ENCODE data around the gene MALSU1. TPM values are rescaled to one million over a fixed set of nuclear protein-coding genes. Genes with fewer than 3 reads are reported as not detected.

The MALSU1 gene
- total and polyA plus RNA-seq, 3 donors from 2014 or later, result 51.8 to 74.9 (median 63.8) TPM

DNA sequence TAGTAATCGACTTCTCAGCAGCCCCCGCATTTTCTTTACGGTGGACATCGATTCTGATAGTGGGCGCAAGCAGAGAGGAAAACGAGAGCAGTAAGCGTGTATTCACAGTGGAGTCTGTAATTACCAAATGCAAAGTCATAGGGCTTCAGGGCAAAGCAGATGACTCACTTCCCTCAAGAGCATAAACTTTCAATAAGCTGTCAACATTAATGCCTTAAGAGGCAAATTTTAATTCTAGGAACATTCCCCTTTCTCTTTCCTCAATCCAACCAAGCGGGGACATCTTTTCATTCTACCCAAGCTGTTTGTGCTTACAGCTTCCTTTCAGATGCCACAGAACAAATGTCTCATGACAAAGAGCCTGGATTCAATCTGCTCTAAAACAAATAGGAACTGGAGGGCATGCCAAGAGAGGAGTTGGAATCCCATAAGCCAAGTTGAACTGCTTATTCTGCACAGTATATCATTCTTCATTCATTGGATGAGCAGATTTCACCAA lies 48.6 kb downstream of the MALSU1 start:
- Histone ChIP-seq H3K4me3 (no peak overlapping the region), H3K36me3 (ENCODE audit: low read depth, missing control alignments) (no peaks in the 10 kb centered on the region), H3K27ac (no peak overlapping the region), H3K27me3 (no peaks in the 10 kb centered on the region), H3K4me1 (no peaks in the 10 kb centered on the region), H3K9me3 (no peaks in the 10 kb centered on the region)
- DNase-seq, result no peak
- no peak for TF ChIP-seq POLR2A (IDR thresholded peaks at IDR 0.05)
- TF ChIP-seq, protein P1, sequence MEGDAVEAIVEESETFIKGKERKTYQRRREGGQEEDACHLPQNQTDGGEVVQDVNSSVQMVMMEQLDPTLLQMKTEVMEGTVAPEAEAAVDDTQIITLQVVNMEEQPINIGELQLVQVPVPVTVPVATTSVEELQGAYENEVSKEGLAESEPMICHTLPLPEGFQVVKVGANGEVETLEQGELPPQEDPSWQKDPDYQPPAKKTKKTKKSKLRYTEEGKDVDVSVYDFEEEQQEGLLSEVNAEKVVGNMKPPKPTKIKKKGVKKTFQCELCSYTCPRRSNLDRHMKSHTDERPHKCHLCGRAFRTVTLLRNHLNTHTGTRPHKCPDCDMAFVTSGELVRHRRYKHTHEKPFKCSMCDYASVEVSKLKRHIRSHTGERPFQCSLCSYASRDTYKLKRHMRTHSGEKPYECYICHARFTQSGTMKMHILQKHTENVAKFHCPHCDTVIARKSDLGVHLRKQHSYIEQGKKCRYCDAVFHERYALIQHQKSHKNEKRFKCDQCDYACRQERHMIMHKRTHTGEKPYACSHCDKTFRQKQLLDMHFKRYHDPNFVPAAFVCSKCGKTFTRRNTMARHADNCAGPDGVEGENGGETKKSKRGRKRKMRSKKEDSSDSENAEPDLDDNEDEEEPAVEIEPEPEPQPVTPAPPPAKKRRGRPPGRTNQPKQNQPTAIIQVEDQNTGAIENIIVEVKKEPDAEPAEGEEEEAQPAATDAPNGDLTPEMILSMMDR (IDR thresholded peaks at IDR 0.05), result no peak
- 85 to 92% methylated on average over 8 of the region's 8 CpGs for WGBS, 2 donors
- intact Hi-C loops (cut with DNase I; ENCODE audit: low total_unique reads), result no loop called here

- H3K4me3 ChIP-seq, result no peak overlapping the region
- no peaks in the 10 kb centered on the region for H3K9me3 ChIP-seq
- TF ChIP-seq, protein P1 (IDR thresholded peaks at IDR 0.05), result no peak
- no peak for TF ChIP-seq POLR2A (IDR thresholded peaks at IDR 0.05)
- H3K4me1 ChIP-seq, result no peaks in the 10 kb centered on the region
- no peak for DNase-seq
- H3K27ac ChIP-seq, result no peak overlapping the region
- 67 to 73% methylated on average over 7 of the region's 7 CpGs for WGBS, 2 donors
- H3K27me3 ChIP-seq, result no peaks in the 10 kb centered on the region
- intact Hi-C loops (cut with DNase I; ENCODE audit: low total_unique reads), result no loop called here
- no peaks in the 10 kb centered on the region for H3K36me3 ChIP-seq (ENCODE audit: low read depth, missing control alignments)
These were observed 50.5 kb downstream of the MALSU1 start for GRCh38 chr7:23349484-23350157.

- TF ChIP-seq, protein P1 (IDR thresholded peaks at IDR 0.05), result no peak
- no peak for TF ChIP-seq POLR2A (IDR thresholded peaks at IDR 0.05)
- Histone ChIP-seq H3K9me3 (no peaks in the 10 kb centered on the region), H3K4me3 (no peak overlapping the region), H3K27me3 (no peaks in the 10 kb centered on the region), H3K36me3 (ENCODE audit: low read depth, missing control alignments) (no peaks in the 10 kb centered on the region), H3K4me1 (no peaks in the 10 kb centered on the region), H3K27ac (no peak overlapping the region)
- DNase-seq, result no peak
- 85 to 86% methylated on average over 2 of the region's 2 CpGs for WGBS, 2 donors
- intact Hi-C loops (cut with DNase I; ENCODE audit: low total_unique reads), result no loop called here
These were observed 51.3 kb downstream of the MALSU1 start for GRCh38 chr7:23350466-23350865.

DNA sequence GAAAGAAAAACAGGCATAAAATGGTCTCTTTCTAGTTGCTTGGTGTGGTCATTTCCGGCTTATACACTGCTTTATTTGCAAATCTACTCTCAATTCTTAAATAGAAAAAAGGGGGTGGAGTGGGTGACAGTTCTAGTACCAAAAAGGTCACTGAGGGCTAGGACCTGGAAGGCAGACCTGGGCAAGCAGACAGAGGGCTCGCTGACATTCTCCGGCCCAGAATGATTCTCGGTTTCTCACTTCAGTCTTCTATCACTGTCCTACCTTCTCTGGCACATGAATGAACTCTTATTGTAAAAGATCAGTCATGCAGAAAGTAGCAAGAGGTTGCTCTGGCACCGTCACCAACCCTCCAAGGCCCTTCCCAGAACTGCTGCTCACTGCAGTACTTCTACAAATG lies 54.0 kb downstream of the MALSU1 start:
- no peaks in the 10 kb centered on the region for H3K4me1 ChIP-seq
- 91 to 95% methylated on average over 5 of the region's 5 CpGs for WGBS, 2 donors
- intact Hi-C loops (cut with DNase I; ENCODE audit: low total_unique reads), result no loop called here
- TF ChIP-seq, protein P1 (IDR thresholded peaks at IDR 0.05), result no peak
- TF ChIP-seq POLR2A (IDR thresholded peaks at IDR 0.05), result no peak
- no peaks in the 10 kb centered on the region for H3K9me3 ChIP-seq
- H3K4me3 ChIP-seq, result no peak overlapping the region
- no peaks in the 10 kb centered on the region for H3K27me3 ChIP-seq
- H3K36me3 ChIP-seq (ENCODE audit: low read depth, missing control alignments), result no peaks in the 10 kb centered on the region
- no peak for DNase-seq
- no peak overlapping the region for H3K27ac ChIP-seq

DNA sequence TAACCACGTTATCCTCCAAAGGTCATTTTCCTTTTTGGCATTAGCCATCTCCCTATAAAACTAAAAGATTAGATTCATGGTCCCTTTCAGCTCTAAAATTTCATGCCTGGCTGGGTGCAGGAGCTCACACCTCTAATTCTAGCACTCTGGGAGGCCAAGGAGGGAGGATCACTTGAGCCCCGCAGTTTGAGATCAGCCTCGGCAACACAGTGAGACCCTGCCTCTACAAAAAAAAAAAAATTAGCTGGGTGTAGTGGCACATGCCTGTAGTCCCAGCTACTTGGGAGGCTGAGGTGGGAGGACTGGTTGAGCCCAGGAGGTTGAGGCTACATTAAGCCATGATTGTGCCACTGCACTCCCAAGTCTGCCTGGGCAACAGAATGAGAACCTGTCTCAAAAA lies 57.0 kb downstream of the MALSU1 start:
- H3K4me3 ChIP-seq, result no peak overlapping the region
- H3K36me3 ChIP-seq (ENCODE audit: low read depth, missing control alignments), result no peaks in the 10 kb centered on the region
- no peaks in the 10 kb centered on the region for H3K4me1 ChIP-seq
- H3K27me3 ChIP-seq, result no peaks in the 10 kb centered on the region
- intact Hi-C loops (cut with DNase I; ENCODE audit: low total_unique reads), result no loop called here
- H3K9me3 ChIP-seq, result no peaks in the 10 kb centered on the region
- no peak overlapping the region for H3K27ac ChIP-seq
- no peak for TF ChIP-seq POLR2A (IDR thresholded peaks at IDR 0.05)
- TF ChIP-seq, protein P1 (IDR thresholded peaks at IDR 0.05), result no peak
- no peak for DNase-seq
- 64 to 79% methylated on average over 3 of the region's 3 CpGs for WGBS, 2 donors

Measured in testis (tissue), 3 donors.